H1 (cell line): Measurements from ENCODE around the gene RNF208. TPM values are rescaled to one million over a fixed set of nuclear protein-coding genes. Genes with fewer than 3 reads are reported as not detected.

Experiments used
- BRCA1 ChIP-seq: IDR thresholded peaks from 2 replicates; pipeline ENCODE4 v1.6.1; 2012; ENCODE audit warnings: low read depth, low read length, improper control_type of control experiment
- CEBPB ChIP-seq: IDR thresholded peaks from 2 replicates; pipeline ENCODE4 v1.6.1; 2012; ENCODE audit warnings: low read depth, low read length
- NANOG ChIP-seq: IDR thresholded peaks from 2 replicates; pipeline ENCODE4 v1.6.1; 2011; ENCODE audit warnings: low read length, low read depth, mild to moderate bottlenecking, inconsistent platforms; ENCODE audit not compliant: insufficient read depth, poor library complexity, severe bottlenecking
- POLR2A ChIP-seq, 2 experiments: IDR thresholded peaks; 1 replicate in 1 of 2; 2 replicates in 1 of 2; pipeline ENCODE4 v1.6.1; 2011; ENCODE audit warnings: low read depth in 2 of 2, low read length in 2 of 2, mild to moderate bottlenecking in 2 of 2; ENCODE audit errors: control extremely low read depth in 1 of 2
- TAF1 ChIP-seq: IDR thresholded peaks from 2 replicates; pipeline ENCODE4 v1.6.1; 2011; ENCODE audit warnings: mild to moderate bottlenecking, low read depth, low read length
- TCF12 ChIP-seq: IDR thresholded peaks from 2 replicates; pipeline ENCODE4 v1.6.1; 2011; ENCODE audit warnings: low read depth, mild to moderate bottlenecking, low read length
- YY1 ChIP-seq: IDR thresholded peaks from 2 replicates; pipeline ENCODE4 v1.6.1; 2011; ENCODE audit warnings: low read depth, mild to moderate bottlenecking, low read length
- polyA plus RNA-seq, 7 experiments: library from polyadenylated mRNA; depleted of rRNA in 3 of 7; stranded (reverse) in 5 of 7; unstranded in 2 of 7; fragments of >200 nt in 5 of 7; fragments of 200-250 nt in 2 of 7; gene quantifications; 1 replicate in 5 of 7; 2 replicates in 1 of 7; 4 replicates in 1 of 7; pipeline versions ENCODE4 v1.2.1 to v1.2.3, GENCODE V29; 2011 to 2013; ENCODE audit warnings: missing spikeins in 2 of 7, mixed read lengths in 2 of 7
- total RNA-seq: library from RNA; stranded (reverse); fragmentation: NEBNext Ultra II Directional; extraction: Animal tissue kit (Norgen Biotek cat#: 25700); gene quantifications from 2 replicates; pipeline ENCODE4 v1.2.1, GENCODE V29; 2021
- TF ChIP-seq, protein P1 (sequence below): fragments of 300-600 bp; sonication (generic); IDR thresholded peaks from 2 replicates; pipeline ENCODE4 v1.7.1; 2012; ENCODE audit warnings: low read length, moderate library complexity, mild to moderate bottlenecking, inconsistent platforms; ENCODE audit not compliant: insufficient replicate concordance

The RNF208 gene
- total and polyA plus RNA-seq, 2 of the 8 experiments (the other 6 are each of a cell fraction or from before 2014, with no cell fraction given) = 2.7 to 7.7 TPM

DNA sequence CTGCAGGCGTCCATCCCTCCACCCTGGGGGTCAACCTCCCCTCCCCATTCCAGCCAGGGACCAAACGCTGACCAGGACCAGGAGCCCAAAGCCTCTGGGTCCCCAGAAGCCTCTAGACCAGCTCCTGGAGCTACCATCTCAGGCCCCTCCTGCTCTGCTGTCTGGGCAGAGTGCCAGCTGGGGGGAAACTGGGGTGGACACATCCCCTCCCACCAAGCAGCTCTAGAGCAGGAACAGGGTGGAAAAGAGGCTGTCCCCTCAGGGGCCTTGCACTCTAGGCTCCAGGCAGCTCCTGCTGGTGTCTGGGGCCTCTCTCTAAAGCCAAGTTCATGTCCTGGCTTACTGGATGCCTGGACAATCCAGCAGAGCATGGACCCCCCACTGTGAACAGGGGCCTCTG lies 29.2 kb downstream of the RNF208 start (continued):
- TF ChIP-seq, protein P1, sequence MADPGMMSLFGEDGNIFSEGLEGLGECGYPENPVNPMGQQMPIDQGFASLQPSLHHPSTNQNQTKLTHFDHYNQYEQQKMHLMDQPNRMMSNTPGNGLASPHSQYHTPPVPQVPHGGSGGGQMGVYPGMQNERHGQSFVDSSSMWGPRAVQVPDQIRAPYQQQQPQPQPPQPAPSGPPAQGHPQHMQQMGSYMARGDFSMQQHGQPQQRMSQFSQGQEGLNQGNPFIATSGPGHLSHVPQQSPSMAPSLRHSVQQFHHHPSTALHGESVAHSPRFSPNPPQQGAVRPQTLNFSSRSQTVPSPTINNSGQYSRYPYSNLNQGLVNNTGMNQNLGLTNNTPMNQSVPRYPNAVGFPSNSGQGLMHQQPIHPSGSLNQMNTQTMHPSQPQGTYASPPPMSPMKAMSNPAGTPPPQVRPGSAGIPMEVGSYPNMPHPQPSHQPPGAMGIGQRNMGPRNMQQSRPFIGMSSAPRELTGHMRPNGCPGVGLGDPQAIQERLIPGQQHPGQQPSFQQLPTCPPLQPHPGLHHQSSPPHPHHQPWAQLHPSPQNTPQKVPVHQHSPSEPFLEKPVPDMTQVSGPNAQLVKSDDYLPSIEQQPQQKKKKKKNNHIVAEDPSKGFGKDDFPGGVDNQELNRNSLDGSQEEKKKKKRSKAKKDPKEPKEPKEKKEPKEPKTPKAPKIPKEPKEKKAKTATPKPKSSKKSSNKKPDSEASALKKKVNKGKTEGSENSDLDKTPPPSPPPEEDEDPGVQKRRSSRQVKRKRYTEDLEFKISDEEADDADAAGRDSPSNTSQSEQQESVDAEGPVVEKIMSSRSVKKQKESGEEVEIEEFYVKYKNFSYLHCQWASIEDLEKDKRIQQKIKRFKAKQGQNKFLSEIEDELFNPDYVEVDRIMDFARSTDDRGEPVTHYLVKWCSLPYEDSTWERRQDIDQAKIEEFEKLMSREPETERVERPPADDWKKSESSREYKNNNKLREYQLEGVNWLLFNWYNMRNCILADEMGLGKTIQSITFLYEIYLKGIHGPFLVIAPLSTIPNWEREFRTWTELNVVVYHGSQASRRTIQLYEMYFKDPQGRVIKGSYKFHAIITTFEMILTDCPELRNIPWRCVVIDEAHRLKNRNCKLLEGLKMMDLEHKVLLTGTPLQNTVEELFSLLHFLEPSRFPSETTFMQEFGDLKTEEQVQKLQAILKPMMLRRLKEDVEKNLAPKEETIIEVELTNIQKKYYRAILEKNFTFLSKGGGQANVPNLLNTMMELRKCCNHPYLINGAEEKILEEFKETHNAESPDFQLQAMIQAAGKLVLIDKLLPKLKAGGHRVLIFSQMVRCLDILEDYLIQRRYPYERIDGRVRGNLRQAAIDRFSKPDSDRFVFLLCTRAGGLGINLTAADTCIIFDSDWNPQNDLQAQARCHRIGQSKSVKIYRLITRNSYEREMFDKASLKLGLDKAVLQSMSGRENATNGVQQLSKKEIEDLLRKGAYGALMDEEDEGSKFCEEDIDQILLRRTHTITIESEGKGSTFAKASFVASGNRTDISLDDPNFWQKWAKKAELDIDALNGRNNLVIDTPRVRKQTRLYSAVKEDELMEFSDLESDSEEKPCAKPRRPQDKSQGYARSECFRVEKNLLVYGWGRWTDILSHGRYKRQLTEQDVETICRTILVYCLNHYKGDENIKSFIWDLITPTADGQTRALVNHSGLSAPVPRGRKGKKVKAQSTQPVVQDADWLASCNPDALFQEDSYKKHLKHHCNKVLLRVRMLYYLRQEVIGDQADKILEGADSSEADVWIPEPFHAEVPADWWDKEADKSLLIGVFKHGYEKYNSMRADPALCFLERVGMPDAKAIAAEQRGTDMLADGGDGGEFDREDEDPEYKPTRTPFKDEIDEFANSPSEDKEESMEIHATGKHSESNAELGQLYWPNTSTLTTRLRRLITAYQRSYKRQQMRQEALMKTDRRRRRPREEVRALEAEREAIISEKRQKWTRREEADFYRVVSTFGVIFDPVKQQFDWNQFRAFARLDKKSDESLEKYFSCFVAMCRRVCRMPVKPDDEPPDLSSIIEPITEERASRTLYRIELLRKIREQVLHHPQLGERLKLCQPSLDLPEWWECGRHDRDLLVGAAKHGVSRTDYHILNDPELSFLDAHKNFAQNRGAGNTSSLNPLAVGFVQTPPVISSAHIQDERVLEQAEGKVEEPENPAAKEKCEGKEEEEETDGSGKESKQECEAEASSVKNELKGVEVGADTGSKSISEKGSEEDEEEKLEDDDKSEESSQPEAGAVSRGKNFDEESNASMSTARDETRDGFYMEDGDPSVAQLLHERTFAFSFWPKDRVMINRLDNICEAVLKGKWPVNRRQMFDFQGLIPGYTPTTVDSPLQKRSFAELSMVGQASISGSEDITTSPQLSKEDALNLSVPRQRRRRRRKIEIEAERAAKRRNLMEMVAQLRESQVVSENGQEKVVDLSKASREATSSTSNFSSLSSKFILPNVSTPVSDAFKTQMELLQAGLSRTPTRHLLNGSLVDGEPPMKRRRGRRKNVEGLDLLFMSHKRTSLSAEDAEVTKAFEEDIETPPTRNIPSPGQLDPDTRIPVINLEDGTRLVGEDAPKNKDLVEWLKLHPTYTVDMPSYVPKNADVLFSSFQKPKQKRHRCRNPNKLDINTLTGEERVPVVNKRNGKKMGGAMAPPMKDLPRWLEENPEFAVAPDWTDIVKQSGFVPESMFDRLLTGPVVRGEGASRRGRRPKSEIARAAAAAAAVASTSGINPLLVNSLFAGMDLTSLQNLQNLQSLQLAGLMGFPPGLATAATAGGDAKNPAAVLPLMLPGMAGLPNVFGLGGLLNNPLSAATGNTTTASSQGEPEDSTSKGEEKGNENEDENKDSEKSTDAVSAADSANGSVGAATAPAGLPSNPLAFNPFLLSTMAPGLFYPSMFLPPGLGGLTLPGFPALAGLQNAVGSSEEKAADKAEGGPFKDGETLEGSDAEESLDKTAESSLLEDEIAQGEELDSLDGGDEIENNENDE = no peak
- TF ChIP-seq POLR2A (IDR thresholded peaks at IDR 0.05; ENCODE audit: control extremely low read depth in 1 of 2, low read depth in 2 of 2, low read length in 2 of 2) (no peak), TCF12 (no peak), BRCA1 (no peak), CEBPB (no peak), YY1 (no peak), TAF1 (no peak), NANOG (no peak)
- TF ChIP-seq, all 59 proteins: peak for 0
